Right lung (tissue), 5 donors: ENCODE data around the gene PIK3CG. TPM values are rescaled to one million over a fixed set of nuclear protein-coding genes. Genes with fewer than 3 reads are reported as not detected.
"Not testable (repeated sequence)": the region's sequence is repeated elsewhere in the genome, so short reads cannot be mapped to it uniquely, and the experiment has no call there.

Source experiments
- DNase-seq, 2 donors: peaks; one replicate each; pipeline ENCODE4 v3.0.0-alpha.2; 2013
- polyA plus RNA-seq, 5 donors: library from polyadenylated mRNA; unstranded; fragments of 120-200 nt; gene quantifications; one replicate each; pipeline versions ENCODE4 v1.2.1 to v1.2.3, GENCODE V29; 2013; ENCODE audit warnings: inconsistent platforms in 1 of 5, low replicate concordance in 1 of 5; ENCODE audit not compliant: insufficient read length in 5 of 5, insufficient read depth in 1 of 5

The PIK3CG gene
- polyA plus RNA-seq, 5 donors: 2.5 to 3.4 (median 3.0) TPM

DNA sequence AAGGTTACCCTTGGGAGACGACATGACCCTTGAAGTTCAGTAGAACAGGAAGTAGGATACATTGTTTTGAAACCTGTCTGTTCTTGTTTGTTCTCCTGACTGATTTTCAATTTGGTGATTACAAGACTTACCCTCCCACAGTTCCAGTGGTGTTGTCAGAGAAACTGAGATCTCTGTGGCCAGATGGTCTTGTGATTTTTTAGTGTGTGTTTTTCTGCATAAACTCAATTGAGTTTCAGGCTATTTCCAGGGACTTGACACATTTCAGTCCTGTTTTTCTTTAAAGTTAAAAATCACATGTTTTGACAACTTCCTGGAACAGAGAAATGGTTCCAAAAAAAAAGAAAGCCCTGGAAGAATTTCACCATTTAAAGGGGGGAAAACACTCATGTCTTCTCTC, 22.3 kb downstream of the PIK3CG start:
- no peak for DNase-seq

- no peak for DNase-seq
Measured at GRCh38 chr7:106888204-106888603, 23.1 kb downstream of the PIK3CG start.

DNA sequence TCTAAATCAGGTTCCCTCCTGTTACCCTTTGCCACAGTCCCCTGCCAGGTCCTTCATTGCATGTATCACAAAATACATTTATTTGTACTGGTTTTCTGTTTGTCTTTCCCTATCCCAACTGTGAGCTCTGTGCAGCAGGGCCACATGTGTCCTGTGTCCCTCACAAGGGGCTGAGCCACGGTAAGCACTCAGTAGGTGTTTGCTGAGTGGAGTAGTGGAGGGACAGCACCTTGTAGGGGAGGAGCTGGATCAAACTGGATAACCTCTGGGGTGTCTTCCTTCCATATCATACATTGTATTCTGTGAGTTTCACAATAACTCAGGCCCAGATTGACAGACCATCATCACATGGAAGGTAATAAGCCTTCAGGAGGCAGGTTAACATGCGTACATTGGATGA, 25.9 kb downstream of the PIK3CG start:
- no peak for DNase-seq

- DNase-seq: no peak
Measured at GRCh38 chr7:106891548-106892410, 26.7 kb downstream of the PIK3CG start.

DNA sequence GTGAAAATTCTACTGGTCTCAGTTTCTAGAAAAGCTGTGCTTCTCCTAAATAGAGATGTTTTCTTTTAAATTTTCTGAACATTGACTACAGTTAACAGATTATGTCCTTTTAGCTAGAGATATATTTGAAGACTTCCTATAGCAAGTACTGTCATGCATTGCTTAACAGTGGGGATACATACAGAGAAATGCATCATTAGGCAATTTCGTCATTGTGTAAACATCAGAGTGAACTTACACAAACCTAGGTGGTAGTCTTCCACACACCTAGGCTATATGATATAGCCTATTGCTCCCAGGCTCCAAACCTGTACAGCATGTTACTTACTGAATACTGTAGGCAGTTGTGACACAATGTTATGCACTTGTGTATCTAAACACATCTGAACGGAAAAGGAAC, 28.5 kb downstream of the PIK3CG start:
- no peak for DNase-seq

DNA sequence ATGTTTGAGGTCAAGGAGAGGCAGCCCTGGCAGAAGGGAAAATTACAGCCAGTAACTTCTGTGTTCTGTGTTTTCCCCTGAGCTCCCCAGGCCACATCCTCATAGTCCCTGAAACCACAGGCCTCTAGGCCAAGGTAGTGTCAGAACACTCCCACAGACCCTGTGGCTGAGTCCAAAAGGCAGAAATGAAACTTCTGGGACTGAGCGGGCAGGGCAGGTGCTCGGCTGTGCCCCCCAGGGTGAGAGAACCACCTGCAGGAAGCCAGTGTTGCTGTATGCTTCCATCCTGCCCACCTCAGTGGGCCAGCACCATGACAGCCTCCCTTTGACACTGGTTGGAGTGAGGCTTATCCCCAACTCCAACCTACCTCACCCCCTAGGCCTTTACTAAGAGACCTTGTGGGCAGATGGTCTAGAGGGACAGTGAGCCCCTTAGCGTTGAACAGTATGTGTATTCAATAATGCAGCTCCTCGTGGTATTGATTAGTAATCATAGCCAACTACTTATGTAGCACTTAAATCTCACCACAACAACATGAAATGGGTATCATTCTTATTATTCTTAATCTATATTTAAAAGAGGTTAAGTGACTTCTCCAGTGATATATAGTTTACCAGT, 30.3 kb downstream of the PIK3CG start:
- no peak for DNase-seq

DNA sequence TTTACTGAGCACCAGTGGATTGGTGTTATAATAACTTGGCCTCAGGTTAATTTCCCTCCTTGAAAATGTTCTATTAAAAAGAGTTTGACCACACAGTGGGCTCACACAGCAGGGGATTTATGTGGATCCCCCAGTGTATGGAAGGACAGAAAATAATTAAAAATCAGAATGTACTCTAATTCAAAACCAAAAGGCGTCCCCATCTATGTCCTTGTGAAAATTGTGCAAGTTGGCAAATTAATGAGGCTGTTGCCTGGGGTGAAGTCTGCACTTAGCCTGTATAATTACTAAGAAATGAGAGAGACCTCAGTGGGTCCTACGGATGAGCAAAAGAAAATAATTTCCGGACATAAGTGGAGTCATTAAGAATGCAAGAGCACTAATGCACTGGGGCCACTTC, 31.1 kb downstream of the PIK3CG start:
- DNase-seq: no peak

GRCh38 chr7:106897553-106897952, 32.5 kb downstream of the PIK3CG start:
- not testable (repeated sequence) for DNase-seq

DNA sequence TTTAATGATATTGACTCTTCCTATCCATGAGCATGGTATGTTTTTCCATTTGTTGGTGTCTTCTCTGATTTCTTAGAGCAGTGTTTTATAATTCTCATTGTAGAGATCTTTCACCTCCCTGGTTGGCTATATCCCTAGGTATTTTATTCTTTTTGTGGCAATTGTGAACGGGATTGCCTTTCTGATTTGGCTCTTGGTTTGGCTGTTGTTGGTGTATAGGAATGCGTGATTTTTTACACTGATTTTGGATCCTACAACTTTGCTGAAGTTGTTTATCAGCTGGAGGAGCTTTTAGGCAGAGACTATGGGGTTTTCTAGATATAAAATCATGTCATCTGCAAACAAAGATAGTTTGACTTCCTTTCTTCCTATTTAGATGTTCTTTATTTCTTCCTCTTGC, 33.9 kb downstream of the PIK3CG start:
- not testable (repeated sequence) for DNase-seq

GRCh38 chr7:106901828-106902441, 36.9 kb downstream of the PIK3CG start:
- DNase-seq: no peak

GRCh38 chr7:106905734-106906133, 40.7 kb downstream of the PIK3CG start:
- DNase-seq: no peak

DNA sequence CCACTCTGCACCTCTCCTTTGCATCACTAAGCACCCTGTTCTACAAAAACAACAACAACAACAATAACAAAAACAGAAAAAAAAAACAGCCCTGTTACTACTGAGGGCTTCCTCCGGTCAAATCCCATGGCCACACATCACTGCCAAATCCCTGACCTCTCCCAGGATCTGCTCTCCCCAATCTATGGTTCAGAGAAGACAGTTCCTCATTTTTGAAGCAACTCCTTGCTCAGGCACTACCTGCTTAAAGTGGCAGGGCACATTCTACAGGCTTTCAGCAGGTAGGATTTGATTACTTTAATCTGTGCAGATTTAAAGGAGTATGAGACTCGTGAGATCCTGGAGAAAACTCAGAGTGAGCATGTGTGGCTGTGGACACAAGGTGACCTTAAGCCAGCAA, 46.9 kb downstream of the PIK3CG start:
- DNase-seq: no peak

DNA sequence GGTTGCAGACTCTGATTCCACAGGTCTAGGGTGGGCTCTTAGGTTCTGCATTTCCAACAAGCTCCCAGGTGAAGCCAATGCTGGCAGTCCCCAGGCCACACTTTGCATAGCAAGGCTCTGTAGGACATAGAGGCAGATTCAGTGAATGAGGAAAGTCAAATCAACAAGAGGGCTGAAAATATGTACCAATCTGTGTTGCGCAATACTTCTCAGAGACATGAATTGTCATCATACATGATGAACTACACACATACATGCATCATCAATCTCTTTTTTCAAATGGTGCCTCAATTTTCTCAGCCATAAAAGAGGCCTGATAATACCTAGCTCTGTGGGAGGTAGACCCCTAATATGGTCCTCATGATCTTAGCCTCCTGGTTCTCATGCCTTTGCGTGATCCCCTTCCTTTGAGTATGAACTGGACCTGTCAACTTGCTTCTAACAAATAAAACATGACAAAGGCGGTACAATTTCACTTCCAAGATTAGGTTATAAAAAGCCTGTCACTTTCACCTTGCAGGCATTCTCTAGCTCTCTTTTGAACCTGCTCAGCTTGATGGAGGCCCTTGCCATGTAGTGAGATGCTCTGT, 49.0 kb downstream of the PIK3CG start:
- no peak for DNase-seq

DNA sequence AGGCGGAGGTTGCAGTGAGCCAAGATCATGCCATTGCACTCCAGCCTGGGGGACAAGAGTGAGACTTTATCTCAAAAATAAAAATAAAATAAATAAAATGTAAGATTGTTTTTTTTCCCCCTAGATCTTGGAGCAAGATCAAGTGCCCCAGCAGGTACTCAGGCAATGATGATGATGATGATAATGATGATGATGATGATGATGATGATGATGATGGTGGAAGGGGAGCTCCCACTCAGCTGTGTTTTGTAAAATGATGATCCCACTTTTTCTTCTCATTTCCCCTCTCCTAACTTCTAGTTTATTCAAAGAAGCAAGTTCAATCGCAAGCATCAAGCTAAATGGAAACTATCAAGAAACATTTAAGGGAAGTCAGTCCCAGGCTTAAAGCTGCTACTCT, 50.3 kb downstream of the PIK3CG start:
- DNase-seq: no peak

- no peak for DNase-seq
Measured at GRCh38 chr7:106915873-106916272, 50.8 kb downstream of the PIK3CG start.

DNA sequence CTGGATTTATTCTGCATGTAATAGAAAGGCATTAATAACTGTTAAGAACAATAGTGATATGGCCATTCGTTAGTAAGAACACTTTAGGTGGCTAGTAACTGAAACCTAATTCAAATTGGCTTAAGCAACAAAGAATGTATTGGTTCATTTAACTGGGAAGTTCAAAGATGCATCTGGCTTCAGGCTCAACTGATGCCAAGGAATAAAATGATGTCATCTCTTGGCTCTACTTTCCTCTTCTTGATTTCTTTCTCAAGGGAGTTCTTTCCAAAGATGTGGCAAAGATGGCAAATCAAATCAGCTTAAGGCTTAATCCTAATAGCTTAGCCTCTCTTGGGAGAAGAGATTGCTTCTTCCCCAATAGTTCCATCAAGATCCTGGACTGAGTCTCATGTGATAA, 51.6 kb downstream of the PIK3CG start:
- DNase-seq: no peak

GRCh38 chr7:106918991-106919390, 53.9 kb downstream of the PIK3CG start:
- DNase-seq: no peak

DNA sequence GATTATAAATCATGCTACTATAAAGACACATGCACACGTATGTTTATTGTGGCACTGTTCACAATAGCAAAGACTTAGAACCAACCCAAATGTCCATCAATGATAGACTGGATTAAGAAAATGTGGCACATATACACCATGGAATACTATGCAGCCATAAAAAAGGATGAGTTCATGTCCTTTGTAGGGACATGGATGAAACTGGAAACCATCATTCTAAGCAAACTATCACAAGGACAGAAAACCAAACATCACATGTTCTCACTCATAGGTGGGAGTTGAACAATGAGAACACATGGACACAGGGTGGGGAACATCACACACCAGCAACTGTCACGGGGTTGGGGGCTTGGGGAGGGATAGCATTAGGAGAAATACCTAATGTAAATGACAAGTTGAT, 59.4 kb downstream of the PIK3CG start:
- DNase-seq: not testable (repeated sequence)

- DNase-seq: no peak
Measured at GRCh38 chr7:106926892-106927291, 61.8 kb downstream of the PIK3CG start.

DNA sequence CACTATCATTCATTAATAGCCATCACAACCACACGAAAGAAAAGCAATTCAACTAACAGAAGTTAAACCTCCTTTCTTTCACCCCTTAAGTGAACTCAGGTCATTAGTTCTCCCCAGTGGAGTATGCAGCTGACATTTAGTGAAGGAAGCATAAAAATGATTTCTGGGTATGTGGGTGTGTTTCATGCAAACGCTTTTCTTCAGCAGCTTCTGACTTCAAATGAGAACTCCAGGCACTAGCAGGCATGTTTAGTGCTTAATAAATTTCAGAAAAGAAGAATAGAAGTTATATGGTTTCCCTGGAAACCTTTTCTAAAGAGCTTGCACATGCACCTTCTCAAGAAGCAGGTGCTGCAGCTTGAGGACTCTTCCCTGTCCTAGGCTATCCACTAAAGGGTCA, 62.5 kb downstream of the PIK3CG start:
- no peak for DNase-seq

- not testable (repeated sequence) for DNase-seq
Measured at GRCh38 chr7:106929616-106930015, 64.5 kb downstream of the PIK3CG start.

- no peak for DNase-seq
Measured at GRCh38 chr7:106936236-106936635, 71.2 kb downstream of the PIK3CG start.

GRCh38 chr7:106938122-106938521, 73.0 kb downstream of the PIK3CG start:
- not testable (repeated sequence) for DNase-seq
